Caco-2 (cell line): ENCODE measurements around the gene CDC42SE1. TPM values are rescaled to one million over a fixed set of nuclear protein-coding genes. Genes with fewer than 3 reads are reported as not detected.

Experiments
- BruUV-seq: library from RNA; stranded (reverse); fragments of 400-500 nt; replicated peaks from 2 replicates; lab custom pipeline; 2021; lab: Mats Ljungman, UMichigan
- CTCF ChIA-PET: fragments of 300-600 bp; sonication (Branson Sonifier 250); formaldehyde crosslinking; loops from one replicate; lab custom pipeline; 2022; ENCODE audit warnings: antibody characterized with exemption; lab: Charles Lee
- POLR2A ChIA-PET: fragments of 300-600 bp; sonication (Branson Sonifier 250); formaldehyde crosslinking; loops from one replicate; lab custom pipeline; 2022; ENCODE audit warnings: antibody characterized with exemption; lab: Charles Lee
- DNase-seq, 2 experiments: peaks; one replicate each; pipeline versions ENCODE4 v3.0.0 to v3.0.0-alpha.2; 2020 to 2022
- H3K27me3 ChIP-seq: replicated peaks from 2 replicates; pipeline ENCODE4 v1.6.0; 2011; ENCODE audit warnings: low read length; ENCODE audit not compliant: control insufficient read depth, insufficient read depth
- H3K36me3 ChIP-seq: 2 replicates; pipeline ENCODE4 v1.5.1; 2011; ENCODE audit warnings: low read length; ENCODE audit not compliant: control insufficient read depth, insufficient read depth
- H3K4me1 ChIP-seq: fragments of 250-450 bp; sonication (Bioruptor Pico); 2 replicates; pipeline ENCODE4 v1.5.1; 2020; ENCODE audit warnings: mild to moderate bottlenecking
- H3K4me3 ChIP-seq: 2 replicates; pipeline ENCODE4 v1.5.1; 2011; ENCODE audit warnings: low read depth, mild to moderate bottlenecking, control low read depth, low read length
- H3K9me3 ChIP-seq: fragments of 250-450 bp; sonication (Bioruptor Pico); 2 replicates; pipeline ENCODE4 v1.5.1; 2020; ENCODE audit warnings: mild to moderate bottlenecking, moderate library complexity
- H3K27ac Mint-ChIP-seq: one replicate; pipeline ENCODE4 v1.8.0; 2022; ENCODE audit warnings: mixed read lengths; ENCODE audit not compliant: unreplicated experiment
- H3K27me3 Mint-ChIP-seq: one replicate; pipeline ENCODE4 v1.8.0; 2022; ENCODE audit warnings: mixed read lengths; ENCODE audit not compliant: insufficient read depth, unreplicated experiment
- H3K36me3 Mint-ChIP-seq: one replicate; pipeline ENCODE4 v1.8.0; 2022; ENCODE audit warnings: mild to moderate bottlenecking, mixed read lengths; ENCODE audit not compliant: insufficient read depth, unreplicated experiment
- H3K4me1 Mint-ChIP-seq: one replicate; pipeline ENCODE4 v1.8.0; 2022; ENCODE audit warnings: low read depth, mixed read lengths; ENCODE audit not compliant: unreplicated experiment
- H3K4me3 Mint-ChIP-seq: one replicate; pipeline ENCODE4 v1.8.0; 2022; ENCODE audit warnings: mild to moderate bottlenecking, moderate library complexity, mixed read lengths; ENCODE audit not compliant: unreplicated experiment
- H3K9me3 Mint-ChIP-seq: one replicate; pipeline ENCODE4 v1.8.0; 2022; ENCODE audit warnings: mixed read lengths; ENCODE audit not compliant: unreplicated experiment
- intact Hi-C: fragments of 100-400 bp; cut with micrococcal nuclease; formaldehyde crosslinking; loops from one replicate; pipeline ENCODE4 v1.10.0; 2022; ENCODE audit not compliant: unreplicated experiment
- total RNA-seq: library from RNA; stranded (reverse); gene quantifications from 2 replicates; pipeline ENCODE4 v1.2.3, GENCODE V29; 2022
- TF ChIP-seq, protein P1 (sequence below), 2 experiments: fragments of 200-600 bp in 1 of 2; IDR thresholded peaks; 1 replicate in 1 of 2; 2 replicates in 1 of 2; pipeline versions ENCODE4 v1.5.1 to v1.8.0; 2011 to 2022; ENCODE audit warnings: antibody characterized with exemption in 1 of 2, control low read depth in 1 of 2, inconsistent platforms in 1 of 2, low read depth in 1 of 2, low read length in 1 of 2, mild to moderate bottlenecking in 1 of 2, moderate library complexity in 1 of 2; ENCODE audit not compliant: insufficient read depth in 1 of 2, severe bottlenecking in 1 of 2, unreplicated experiment in 1 of 2

Gene CDC42SE1
- total RNA-seq, 1 experiment from 2014 or later, result 59.4 TPM

- intact Hi-C loops, result no loop called here
- no peaks in the 10 kb centered on the region for H3K9me3 ChIP-seq
- no peaks in the 10 kb centered on the region for H3K4me1 Mint-ChIP-seq
- POLR2A ChIA-PET, result no interaction called here
- H3K4me3 ChIP-seq, result no peak overlapping the region
- H3K27me3 Mint-ChIP-seq, result no peaks in the 10 kb centered on the region
- H3K9me3 Mint-ChIP-seq, result no peaks in the 10 kb centered on the region
- BruUV-seq, result no TSS peak
- no peaks in the 10 kb centered on the region; the same call in 1 of the 2 replicates for H3K36me3 ChIP-seq
- H3K4me1 ChIP-seq, result no peaks in the 10 kb centered on the region
- H3K4me3 Mint-ChIP-seq, result no peak overlapping the region
- DNase-seq, result no peak
- no peak overlapping the region for H3K27ac Mint-ChIP-seq
- no peaks in the 10 kb centered on the region for H3K27me3 ChIP-seq
- CTCF ChIA-PET, result no interaction called here
- TF ChIP-seq, protein P1, sequence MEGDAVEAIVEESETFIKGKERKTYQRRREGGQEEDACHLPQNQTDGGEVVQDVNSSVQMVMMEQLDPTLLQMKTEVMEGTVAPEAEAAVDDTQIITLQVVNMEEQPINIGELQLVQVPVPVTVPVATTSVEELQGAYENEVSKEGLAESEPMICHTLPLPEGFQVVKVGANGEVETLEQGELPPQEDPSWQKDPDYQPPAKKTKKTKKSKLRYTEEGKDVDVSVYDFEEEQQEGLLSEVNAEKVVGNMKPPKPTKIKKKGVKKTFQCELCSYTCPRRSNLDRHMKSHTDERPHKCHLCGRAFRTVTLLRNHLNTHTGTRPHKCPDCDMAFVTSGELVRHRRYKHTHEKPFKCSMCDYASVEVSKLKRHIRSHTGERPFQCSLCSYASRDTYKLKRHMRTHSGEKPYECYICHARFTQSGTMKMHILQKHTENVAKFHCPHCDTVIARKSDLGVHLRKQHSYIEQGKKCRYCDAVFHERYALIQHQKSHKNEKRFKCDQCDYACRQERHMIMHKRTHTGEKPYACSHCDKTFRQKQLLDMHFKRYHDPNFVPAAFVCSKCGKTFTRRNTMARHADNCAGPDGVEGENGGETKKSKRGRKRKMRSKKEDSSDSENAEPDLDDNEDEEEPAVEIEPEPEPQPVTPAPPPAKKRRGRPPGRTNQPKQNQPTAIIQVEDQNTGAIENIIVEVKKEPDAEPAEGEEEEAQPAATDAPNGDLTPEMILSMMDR (IDR thresholded peaks at IDR 0.05; ENCODE audit: insufficient read depth in 1 of 2, low read depth in 1 of 2, low read length in 1 of 2, severe bottlenecking in 1 of 2, unreplicated experiment in 1 of 2), result no peak
- H3K36me3 Mint-ChIP-seq, result peaks cover 32% of the 10 kb centered on the region
Measured at GRCh38 chr1:151035167-151035566, 24.3 kb downstream of the CDC42SE1 start.

DNA sequence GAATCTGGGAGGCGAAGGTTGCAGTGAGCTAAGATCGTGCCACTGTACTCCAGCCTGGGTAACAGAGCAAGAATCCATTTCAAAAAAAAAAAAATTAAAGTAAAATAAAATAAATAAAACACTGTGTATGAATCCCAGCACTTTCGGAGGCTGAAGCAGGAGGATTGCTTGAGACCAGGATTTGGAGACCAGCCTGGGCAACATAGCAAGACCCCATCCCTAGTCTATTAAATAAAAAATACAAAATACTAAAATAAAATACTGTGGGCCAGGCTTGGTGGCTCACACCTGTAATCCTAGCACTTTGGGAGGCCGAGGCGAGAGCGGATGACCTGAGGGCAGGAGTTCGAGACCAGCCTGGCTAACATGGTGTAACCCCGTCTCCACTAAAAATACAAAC is 27.3 kb downstream of the CDC42SE1 start:
- Histone ChIP-seq H3K4me1 (no peaks in the 10 kb centered on the region), H3K27me3 (no peaks in the 10 kb centered on the region), H3K36me3 (peaks cover 3% of the 10 kb centered on the region; the same call in 1 of the 2 replicates), H3K4me3 (no peak overlapping the region), H3K9me3 (no peaks in the 10 kb centered on the region)
- ChIA-PET CTCF (no interaction called here), POLR2A (no interaction called here)
- Mint-ChIP-seq H3K27ac (no peak overlapping the region), H3K4me1 (no peaks in the 10 kb centered on the region), H3K27me3 (no peaks in the 10 kb centered on the region), H3K9me3 (no peaks in the 10 kb centered on the region), H3K4me3 (no peak overlapping the region), H3K36me3 (peaks cover 40% of the 10 kb centered on the region)
- no peak for DNase-seq
- TF ChIP-seq, protein P1 (IDR thresholded peaks at IDR 0.05; ENCODE audit: insufficient read depth in 1 of 2, low read depth in 1 of 2, low read length in 1 of 2, severe bottlenecking in 1 of 2, unreplicated experiment in 1 of 2), result no peak
- intact Hi-C loops, result no loop called here
- no TSS peak for BruUV-seq

- no peak for DNase-seq
- POLR2A ChIA-PET, result no interaction called here
- intact Hi-C loops, result no loop called here
- Mint-ChIP-seq H3K27me3 (no peaks in the 10 kb centered on the region), H3K9me3 (no peaks in the 10 kb centered on the region), H3K27ac (no peak overlapping the region), H3K4me3 (no peak overlapping the region), H3K36me3 (peaks cover 46% of the 10 kb centered on the region), H3K4me1 (no peaks in the 10 kb centered on the region)
- H3K27me3 ChIP-seq, result no peaks in the 10 kb centered on the region
- TF ChIP-seq, protein P1 (IDR thresholded peaks at IDR 0.05; ENCODE audit: insufficient read depth in 1 of 2, low read depth in 1 of 2, low read length in 1 of 2, severe bottlenecking in 1 of 2, unreplicated experiment in 1 of 2), result no peak
- no TSS peak for BruUV-seq
- no peak overlapping the region for H3K4me3 ChIP-seq
- H3K36me3 ChIP-seq, result peaks cover 3% of the 10 kb centered on the region; the same call in 1 of the 2 replicates
- no peaks in the 10 kb centered on the region for H3K4me1 ChIP-seq
- CTCF ChIA-PET, result no interaction called here
- no peaks in the 10 kb centered on the region for H3K9me3 ChIP-seq
Measured at GRCh38 chr1:151026460-151026859, 33.0 kb downstream of the CDC42SE1 start.
